ENCODE results near the gene ZHX3. TPM values are rescaled to one million over a fixed set of nuclear protein-coding genes. Genes with fewer than 3 reads are reported as not detected.

The ZHX3 gene
- total and polyA plus RNA-seq, 9 of the 15 experiments (the other 6 are each of a cell fraction or from before 2014, with no cell fraction given) = 0.80 to 14.6 (median 4.9) TPM

DNA sequence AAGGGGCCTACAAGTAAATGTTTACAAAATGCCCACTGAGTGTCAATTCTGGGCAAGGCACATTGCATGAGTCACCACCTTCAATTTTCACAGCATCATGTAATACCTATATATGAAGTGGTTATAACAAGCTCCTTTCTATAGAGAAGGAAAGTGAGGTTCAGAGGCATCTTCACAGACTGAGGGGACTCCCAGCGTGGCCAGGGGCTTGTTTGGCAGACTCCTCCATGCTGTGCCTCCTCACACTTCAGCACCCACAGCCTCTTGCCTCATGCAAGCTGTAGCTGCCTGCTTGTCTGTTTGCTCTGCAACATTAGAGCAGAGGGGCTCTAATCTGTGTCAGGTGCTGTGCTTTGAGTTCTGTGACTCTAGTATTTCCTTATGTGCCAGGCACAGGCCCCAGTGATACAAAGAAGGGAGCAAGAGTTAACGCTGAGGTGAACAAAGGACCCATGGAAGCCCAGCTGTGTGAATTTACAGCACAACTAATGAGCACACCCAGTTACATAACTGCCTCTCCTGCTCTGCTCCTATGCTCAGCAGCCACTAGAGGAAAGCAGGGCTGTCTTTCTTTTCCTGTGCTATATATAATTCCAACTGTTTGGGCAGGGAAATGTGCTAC lies 72.3 kb downstream of the ZHX3 start:
- H3K79me2 ChIP-seq (ENCODE audit: control insufficient read depth, insufficient read depth, low read length) = no peaks in the 10 kb centered on the region
- peaks cover 0 to 2% of the 10 kb centered on the region in 2 experiments; a peak in 3 of 5 replicates for H3K4me1 ChIP-seq (replicated peaks in 1 of 2; ENCODE audit: control insufficient read depth in 2 of 2, insufficient read depth in 2 of 2, low read length in 2 of 2)
- TF ChIP-seq EWSR1 (IDR thresholded peaks at IDR 0.05; ENCODE audit: borderline replicate concordance, low read depth, partially characterized antibody) (no peak), NCOR1 (IDR thresholded peaks at IDR 0.05) (no peak), ZNF134 (CRISPR knock-in tag; conservative IDR thresholded peaks at IDR 0.05) (no peak), GATAD2A (IDR thresholded peaks at IDR 0.05) (no peak), YBX1 (IDR thresholded peaks at IDR 0.05) (no peak), ZFX (CRISPR knock-in tag; IDR thresholded peaks at IDR 0.05) (no peak), NFXL1 (CRISPR knock-in tag; IDR thresholded peaks at IDR 0.05) (no peak), CBX3 (IDR thresholded peaks at IDR 0.05; ENCODE audit: borderline replicate concordance in 1 of 2, low read length in 2 of 2) (no peak), NFIX (CRISPR knock-in tag; IDR thresholded peaks at IDR 0.05; ENCODE audit: low read depth) (no peak), FOXA1 (IDR thresholded peaks at IDR 0.05; ENCODE audit: borderline replicate concordance) (no peak), BMI1 (IDR thresholded peaks at IDR 0.05; ENCODE audit: low read length) (no peak)
- TF ChIP-seq, protein P1, sequence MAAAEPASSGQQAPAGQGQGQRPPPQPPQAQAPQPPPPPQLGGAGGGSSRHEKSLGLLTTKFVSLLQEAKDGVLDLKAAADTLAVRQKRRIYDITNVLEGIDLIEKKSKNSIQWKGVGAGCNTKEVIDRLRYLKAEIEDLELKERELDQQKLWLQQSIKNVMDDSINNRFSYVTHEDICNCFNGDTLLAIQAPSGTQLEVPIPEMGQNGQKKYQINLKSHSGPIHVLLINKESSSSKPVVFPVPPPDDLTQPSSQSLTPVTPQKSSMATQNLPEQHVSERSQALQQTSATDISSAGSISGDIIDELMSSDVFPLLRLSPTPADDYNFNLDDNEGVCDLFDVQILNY (CRISPR knock-in tag; IDR thresholded peaks at IDR 0.05) = no peak
- TF ChIP-seq, protein P2, sequence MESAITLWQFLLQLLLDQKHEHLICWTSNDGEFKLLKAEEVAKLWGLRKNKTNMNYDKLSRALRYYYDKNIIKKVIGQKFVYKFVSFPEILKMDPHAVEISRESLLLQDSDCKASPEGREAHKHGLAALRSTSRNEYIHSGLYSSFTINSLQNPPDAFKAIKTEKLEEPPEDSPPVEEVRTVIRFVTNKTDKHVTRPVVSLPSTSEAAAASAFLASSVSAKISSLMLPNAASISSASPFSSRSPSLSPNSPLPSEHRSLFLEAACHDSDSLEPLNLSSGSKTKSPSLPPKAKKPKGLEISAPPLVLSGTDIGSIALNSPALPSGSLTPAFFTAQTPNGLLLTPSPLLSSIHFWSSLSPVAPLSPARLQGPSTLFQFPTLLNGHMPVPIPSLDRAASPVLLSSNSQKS (CRISPR knock-in tag; IDR thresholded peaks at IDR 0.05) = no peak
- H3K27me3 ChIP-seq (ENCODE audit: control insufficient read depth in 2 of 2, insufficient read depth in 2 of 2, low read length in 2 of 2) = no peaks in the 10 kb centered on the region
- H3K4me3 ChIP-seq = no peak overlapping the region
- in situ Hi-C loops (cut with MboI) = no loop called here
- no peak overlapping the region for H2AFZ ChIP-seq (ENCODE audit: low read depth, low read length)
- CTCF ChIA-PET (ENCODE audit: low intra/inter-chr PET ratio) = no interaction called here
- no TSS peak for BruUV-seq (replicated peaks)
- FAIRE-seq (no peak), ATAC-seq (no peak), DNase-seq (ENCODE audit: extremely low read depth in 1 of 4, low spot score in 3 of 4) (no peak)
- no peaks in the 10 kb centered on the region for H3K9me3 ChIP-seq (replicated peaks; ENCODE audit: control insufficient read depth, insufficient read depth, low read depth, low read length)
- no peak overlapping the region for H3K9ac ChIP-seq (ENCODE audit: insufficient read depth in 1 of 2, low read depth in 2 of 2, low read length in 2 of 2)
- H4K20me1 ChIP-seq (replicated peaks; ENCODE audit: control insufficient read depth, insufficient read depth, low read length) = no peaks in the 10 kb centered on the region
- no peaks in the 10 kb centered on the region for H3K9me1 ChIP-seq (ENCODE audit: control insufficient read depth, insufficient read depth, low read length)
- POLR2A ChIA-PET = no interaction called here
- 13% methylated on average over 2 of the region's 2 CpGs for WGBS (ENCODE audit: insufficient coverage, low coverage, missing lambda C conversion rate)
- H3K36me3 ChIP-seq (ENCODE audit: control insufficient read depth, insufficient read depth, low read length) = no peaks in the 10 kb centered on the region; the same call in 2 of the 3 replicates
- no peak overlapping the region for H3K27ac ChIP-seq (ENCODE audit: extremely low read depth, low read depth, low read length)
- no peak overlapping the region for H3K4me2 ChIP-seq (ENCODE audit: insufficient read depth, low read length)
- intact Hi-C loops (cut with micrococcal nuclease) = loop anchor here (5.0 kb wide), 1 partner anchor 172 kb away; no protein-coding TSS in a partner anchor
